Measurements from ENCODE around the gene CMBL.

- peak; percentile 68 to 86 (median 79) for TF ChIP-seq CTCF (IDR thresholded peaks at IDR 0.05)
- TF ChIP-seq POLR2A (IDR thresholded peaks at IDR 0.05) = no peak
Observed at GRCh38 chr5:10283927-10284635, 23.6 kb downstream of the CMBL start.
